ENCODE results near the gene KCNIP4.

DNA sequence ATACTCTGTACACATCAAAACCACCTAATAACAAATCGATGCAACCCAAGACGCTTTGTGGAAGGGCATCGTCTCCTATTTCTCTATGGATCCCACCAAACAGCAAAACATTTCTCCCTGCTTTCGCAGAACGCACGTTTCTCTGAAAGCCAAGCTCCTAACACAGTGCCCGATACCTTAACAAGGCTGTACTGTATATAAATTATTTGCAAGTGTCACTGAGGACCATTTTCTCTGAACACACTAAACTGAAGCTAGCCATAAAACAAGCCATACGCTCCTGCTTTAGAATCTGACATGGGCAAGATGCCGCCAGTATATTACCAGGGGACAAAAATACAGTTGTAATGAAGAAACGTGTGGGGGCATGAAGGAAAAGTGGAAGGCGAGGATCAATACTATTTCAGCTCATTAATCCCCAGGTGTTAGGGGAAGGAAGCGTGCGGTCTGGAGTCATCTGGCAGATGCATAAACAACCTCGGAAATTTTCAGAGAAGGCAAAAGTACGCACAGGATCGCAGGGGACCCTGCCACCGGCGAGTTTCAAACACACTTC is 703 bp downstream of the KCNIP4 start:
- TF ChIP-seq, protein P1, sequence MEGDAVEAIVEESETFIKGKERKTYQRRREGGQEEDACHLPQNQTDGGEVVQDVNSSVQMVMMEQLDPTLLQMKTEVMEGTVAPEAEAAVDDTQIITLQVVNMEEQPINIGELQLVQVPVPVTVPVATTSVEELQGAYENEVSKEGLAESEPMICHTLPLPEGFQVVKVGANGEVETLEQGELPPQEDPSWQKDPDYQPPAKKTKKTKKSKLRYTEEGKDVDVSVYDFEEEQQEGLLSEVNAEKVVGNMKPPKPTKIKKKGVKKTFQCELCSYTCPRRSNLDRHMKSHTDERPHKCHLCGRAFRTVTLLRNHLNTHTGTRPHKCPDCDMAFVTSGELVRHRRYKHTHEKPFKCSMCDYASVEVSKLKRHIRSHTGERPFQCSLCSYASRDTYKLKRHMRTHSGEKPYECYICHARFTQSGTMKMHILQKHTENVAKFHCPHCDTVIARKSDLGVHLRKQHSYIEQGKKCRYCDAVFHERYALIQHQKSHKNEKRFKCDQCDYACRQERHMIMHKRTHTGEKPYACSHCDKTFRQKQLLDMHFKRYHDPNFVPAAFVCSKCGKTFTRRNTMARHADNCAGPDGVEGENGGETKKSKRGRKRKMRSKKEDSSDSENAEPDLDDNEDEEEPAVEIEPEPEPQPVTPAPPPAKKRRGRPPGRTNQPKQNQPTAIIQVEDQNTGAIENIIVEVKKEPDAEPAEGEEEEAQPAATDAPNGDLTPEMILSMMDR (IDR thresholded peaks at IDR 0.05): no peak
- TF ChIP-seq POLR2A (IDR thresholded peaks at IDR 0.05): no peak
